ENCODE data around the gene AMER2. TPM values are rescaled to one million over a fixed set of nuclear protein-coding genes. Genes with fewer than 3 reads are reported as not detected.
"Not testable (repeated sequence)": the region's sequence is repeated elsewhere in the genome, so short reads cannot be mapped to it uniquely, and the experiment has no call there.

The AMER2 gene
- total and polyA plus RNA-seq, 2 experiments from 2014 or later, result 0.09 to 0.15 TPM

DNA sequence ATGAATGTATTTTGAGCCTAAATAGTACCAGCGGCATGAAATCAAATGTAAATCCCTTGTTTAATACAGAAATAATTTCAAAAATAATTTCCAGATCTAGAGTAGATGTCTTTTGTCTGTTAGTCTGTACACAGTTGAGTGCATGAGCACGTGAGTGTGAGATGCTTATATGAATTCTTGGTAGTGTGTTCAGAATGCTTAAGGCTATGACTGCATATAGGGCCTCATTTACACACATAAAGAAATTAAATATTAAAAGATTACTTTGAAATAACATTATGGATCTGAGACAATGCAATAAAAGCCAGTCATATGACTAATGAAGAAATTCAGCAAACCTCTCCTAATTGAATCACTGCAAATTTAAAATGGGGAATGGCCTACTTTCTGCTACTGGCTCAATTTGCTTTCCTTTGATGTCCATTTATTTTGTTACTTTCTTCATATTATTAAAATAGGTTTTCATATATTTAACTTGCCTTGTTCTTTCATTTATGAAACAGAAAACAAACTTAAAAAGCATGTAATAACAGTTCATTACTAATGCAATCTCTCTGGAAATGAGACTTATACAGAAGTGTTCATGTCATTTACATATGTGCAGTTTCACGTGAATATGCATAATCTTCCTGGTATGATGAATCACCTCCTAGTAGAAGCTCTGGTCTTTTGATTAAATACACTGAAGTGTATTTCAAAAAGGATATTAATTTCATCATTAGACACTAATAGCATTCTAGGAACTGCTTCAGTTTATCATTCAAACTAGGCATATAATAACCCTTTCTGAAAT is 4.5 kb downstream of the AMER2 start:
- Histone ChIP-seq H3K27me3 (peaks cover 57% of the 10 kb centered on the region), H3K36me3 (no peaks in the 10 kb centered on the region), H3K9me3 (ENCODE audit: low read depth) (no peaks in the 10 kb centered on the region), H3K4me3 (no peak overlapping the region), H3K4me1 (ENCODE audit: low read depth) (no peaks in the 10 kb centered on the region), H3K27ac (no peak overlapping the region)
- DNase-seq (ENCODE audit: low read depth in 1 of 2, low spot score in 1 of 2), result no peak
- TF ChIP-seq, protein P1, sequence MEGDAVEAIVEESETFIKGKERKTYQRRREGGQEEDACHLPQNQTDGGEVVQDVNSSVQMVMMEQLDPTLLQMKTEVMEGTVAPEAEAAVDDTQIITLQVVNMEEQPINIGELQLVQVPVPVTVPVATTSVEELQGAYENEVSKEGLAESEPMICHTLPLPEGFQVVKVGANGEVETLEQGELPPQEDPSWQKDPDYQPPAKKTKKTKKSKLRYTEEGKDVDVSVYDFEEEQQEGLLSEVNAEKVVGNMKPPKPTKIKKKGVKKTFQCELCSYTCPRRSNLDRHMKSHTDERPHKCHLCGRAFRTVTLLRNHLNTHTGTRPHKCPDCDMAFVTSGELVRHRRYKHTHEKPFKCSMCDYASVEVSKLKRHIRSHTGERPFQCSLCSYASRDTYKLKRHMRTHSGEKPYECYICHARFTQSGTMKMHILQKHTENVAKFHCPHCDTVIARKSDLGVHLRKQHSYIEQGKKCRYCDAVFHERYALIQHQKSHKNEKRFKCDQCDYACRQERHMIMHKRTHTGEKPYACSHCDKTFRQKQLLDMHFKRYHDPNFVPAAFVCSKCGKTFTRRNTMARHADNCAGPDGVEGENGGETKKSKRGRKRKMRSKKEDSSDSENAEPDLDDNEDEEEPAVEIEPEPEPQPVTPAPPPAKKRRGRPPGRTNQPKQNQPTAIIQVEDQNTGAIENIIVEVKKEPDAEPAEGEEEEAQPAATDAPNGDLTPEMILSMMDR (IDR thresholded peaks at IDR 0.05; ENCODE audit: low read depth, low read length), result no peak

DNA sequence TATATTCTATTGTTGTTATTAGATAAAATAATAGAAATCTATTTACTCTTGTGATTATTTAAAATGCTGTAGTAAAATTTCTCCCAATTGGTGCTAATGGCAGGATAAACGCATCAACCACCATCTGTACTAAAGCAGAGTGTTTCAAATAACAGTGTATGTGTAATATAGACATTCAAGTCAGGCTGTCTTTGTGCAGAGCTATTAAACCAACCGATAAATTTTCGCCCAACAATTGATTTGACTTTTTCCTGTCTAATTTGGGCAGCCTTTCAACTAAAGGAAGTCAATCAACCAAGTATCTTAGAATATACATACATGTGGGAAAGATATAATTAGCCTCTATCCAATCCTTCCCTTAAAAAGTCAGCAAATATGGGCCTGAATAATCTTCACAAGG is 5.8 kb downstream of the AMER2 start:
- TF ChIP-seq, protein P1 (IDR thresholded peaks at IDR 0.05; ENCODE audit: low read depth, low read length), result no peak
- Histone ChIP-seq H3K9me3 (ENCODE audit: low read depth) (no peaks in the 10 kb centered on the region), H3K27me3 (peaks cover 44% of the 10 kb centered on the region), H3K36me3 (no peaks in the 10 kb centered on the region), H3K4me1 (ENCODE audit: low read depth) (no peaks in the 10 kb centered on the region), H3K4me3 (no peak overlapping the region), H3K27ac (no peak overlapping the region)
- DNase-seq (ENCODE audit: low read depth in 1 of 2, low spot score in 1 of 2), result no peak

DNA sequence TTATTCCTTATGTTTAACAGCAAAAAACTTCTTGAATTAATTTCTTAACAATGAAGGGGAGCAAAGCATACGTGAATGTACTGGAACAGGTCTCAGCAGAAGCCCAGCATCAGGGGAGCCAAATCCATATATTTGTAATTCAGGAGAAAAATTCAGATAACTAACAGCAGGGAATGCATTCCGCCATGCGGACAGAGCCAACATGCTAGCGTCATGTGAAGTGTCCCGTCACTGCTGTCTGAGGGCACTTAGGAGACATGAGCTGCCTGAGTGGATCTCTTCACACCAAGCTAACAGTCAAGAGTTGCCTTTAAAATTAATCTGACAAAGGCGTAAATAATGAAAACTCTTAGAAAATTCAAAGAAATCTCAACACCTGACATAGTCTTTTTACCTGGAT is 6.4 kb downstream of the AMER2 start:
- Histone ChIP-seq H3K27ac (no peak overlapping the region), H3K36me3 (no peaks in the 10 kb centered on the region), H3K9me3 (ENCODE audit: low read depth) (no peaks in the 10 kb centered on the region), H3K4me1 (ENCODE audit: low read depth) (no peaks in the 10 kb centered on the region), H3K27me3 (peaks cover 37% of the 10 kb centered on the region), H3K4me3 (no peak overlapping the region)
- TF ChIP-seq, protein P1 (IDR thresholded peaks at IDR 0.05; ENCODE audit: low read depth, low read length), result no peak
- DNase-seq (ENCODE audit: low read depth in 1 of 2, low spot score in 1 of 2), result peak in 1 of 2 donors; percentile 52

DNA sequence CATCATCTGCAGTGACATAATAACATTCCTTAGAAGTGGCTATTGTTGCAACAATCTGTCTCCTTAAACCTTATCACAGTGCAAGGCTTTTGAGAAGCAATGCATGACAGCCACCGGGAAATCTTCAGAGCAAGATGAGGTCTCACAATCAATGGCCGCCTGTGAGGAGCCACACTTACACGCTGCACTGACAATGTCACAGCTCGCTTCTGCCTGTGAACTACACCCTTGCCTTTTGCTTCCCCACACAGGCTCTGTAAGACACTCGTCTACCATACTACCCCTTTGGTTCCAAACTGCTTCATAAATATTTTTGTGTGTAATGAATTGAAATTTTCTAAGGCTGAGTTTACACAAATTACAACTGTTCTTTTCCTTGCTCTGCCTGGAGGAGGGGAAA is 6.9 kb downstream of the AMER2 start:
- H3K27ac ChIP-seq; H3K4me3 ChIP-seq; H3K36me3 ChIP-seq; DNase-seq (ENCODE audit: low read depth in 1 of 2, low spot score in 1 of 2); H3K9me3 ChIP-seq (ENCODE audit: low read depth); H3K4me1 ChIP-seq (ENCODE audit: low read depth): not testable (repeated sequence)
- H3K27me3 ChIP-seq, result peaks cover 32% of the 10 kb centered on the region

DNA sequence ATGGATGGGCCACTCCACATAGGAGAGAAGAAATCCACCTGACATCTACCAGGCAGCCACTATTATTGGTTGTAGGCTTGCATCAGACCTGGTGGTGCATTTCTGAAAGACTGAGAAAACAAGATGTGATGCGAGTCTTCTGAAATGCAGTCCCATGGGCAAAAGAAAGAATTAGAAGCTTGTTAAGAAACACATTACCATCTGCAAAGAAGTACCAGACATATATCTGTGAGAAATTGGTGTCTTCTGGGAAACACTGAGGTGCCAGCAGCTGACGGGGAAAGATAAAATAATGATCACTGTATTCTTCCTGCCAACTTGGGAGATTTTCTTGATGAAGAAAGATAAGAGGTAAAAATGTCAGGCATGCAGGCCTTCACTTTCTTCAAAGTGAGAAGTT is 14.4 kb downstream of the AMER2 start:
- Histone ChIP-seq H3K4me1 (ENCODE audit: low read depth) (no peaks in the 10 kb centered on the region), H3K9me3 (ENCODE audit: low read depth) (no peaks in the 10 kb centered on the region), H3K27ac (no peak overlapping the region), H3K36me3 (no peaks in the 10 kb centered on the region), H3K4me3 (no peak overlapping the region), H3K27me3 (no peaks in the 10 kb centered on the region)
- TF ChIP-seq, protein P1 (IDR thresholded peaks at IDR 0.05; ENCODE audit: low read depth, low read length), result no peak
- no peak for DNase-seq (ENCODE audit: low read depth in 1 of 2, low spot score in 1 of 2)

DNA sequence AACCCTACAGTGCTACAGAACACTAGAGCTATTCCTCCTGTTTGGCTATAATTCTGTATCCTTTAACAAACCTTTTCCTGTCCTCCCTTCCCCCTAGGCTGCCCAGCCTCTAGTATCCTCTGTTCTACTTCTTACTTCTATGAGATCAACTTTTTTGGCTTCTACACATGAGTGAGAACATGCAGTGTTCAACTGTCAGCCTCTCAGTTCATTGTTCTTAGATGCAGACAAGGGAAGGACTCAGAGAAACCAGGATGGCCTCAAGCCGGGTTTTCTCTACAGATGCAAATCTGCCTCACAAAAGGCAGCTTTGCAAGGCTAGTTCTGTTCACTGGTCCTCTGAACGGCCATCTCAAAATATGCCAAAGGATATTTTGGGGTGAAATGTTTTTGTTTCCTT is 18.4 kb downstream of the AMER2 start:
- no peak overlapping the region for H3K4me3 ChIP-seq
- TF ChIP-seq, protein P1 (IDR thresholded peaks at IDR 0.05; ENCODE audit: low read depth, low read length), result no peak
- H3K27me3 ChIP-seq, result no peaks in the 10 kb centered on the region
- DNase-seq (ENCODE audit: low read depth in 1 of 2, low spot score in 1 of 2), result no peak
- no peaks in the 10 kb centered on the region for H3K9me3 ChIP-seq (ENCODE audit: low read depth)
- no peaks in the 10 kb centered on the region for H3K4me1 ChIP-seq (ENCODE audit: low read depth)
- H3K36me3 ChIP-seq, result no peaks in the 10 kb centered on the region
- no peak overlapping the region for H3K27ac ChIP-seq
